CD4-positive, alpha-beta T cell treated with Interleukin-21 for 1 hour (primary cell): ENCODE results near the gene ODC1.
"Not testable (repeated sequence)": the region's sequence is repeated elsewhere in the genome, so short reads cannot be mapped to it uniquely, and the experiment has no call there.

Experiments
- DNase-seq: peaks from one replicate; pipeline ENCODE4 v3.0.0-alpha.2; 2020

Gene ODC1

DNA sequence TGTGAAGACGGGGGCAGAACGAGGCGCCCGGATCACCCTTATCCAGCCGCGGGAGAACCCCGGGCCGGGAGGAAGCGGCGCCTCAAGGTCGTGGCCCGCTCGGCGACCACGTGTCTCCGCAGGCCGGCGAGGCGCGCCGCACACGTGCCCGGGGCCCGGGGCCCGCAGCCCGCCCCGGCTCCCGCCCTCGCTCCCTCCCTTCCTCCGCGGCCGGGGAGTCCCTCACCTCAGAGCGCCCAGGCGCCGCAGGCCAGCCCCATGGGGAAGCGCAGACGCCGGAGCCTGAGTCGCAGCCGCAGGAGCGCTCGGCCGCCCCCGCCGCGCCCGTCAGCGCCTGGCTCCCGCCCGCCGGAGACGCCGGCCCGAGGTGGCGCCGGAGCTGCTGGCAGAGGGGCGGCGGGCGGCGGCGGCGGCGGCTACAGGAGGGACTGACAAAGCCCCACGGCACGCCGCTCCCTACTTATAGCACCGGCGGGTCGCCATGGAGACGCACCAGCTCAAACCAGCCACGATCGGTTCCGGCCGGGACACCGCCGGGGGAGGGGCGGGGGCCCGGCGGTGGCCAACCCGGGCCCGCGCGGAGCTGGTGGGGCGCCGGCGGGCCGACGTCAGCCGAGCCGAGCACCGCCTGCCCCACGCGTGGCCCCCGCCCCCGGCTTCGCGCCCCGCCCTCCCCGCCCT lies at the start of gene ODC1:
Gene ODC1, minus strand, starts transcription at position 433 of the 681 bp plus-strand sequence. CDS start 3,295 bp downstream, outside the sequence.
- DNase-seq, result peak; percentile 98

DNA sequence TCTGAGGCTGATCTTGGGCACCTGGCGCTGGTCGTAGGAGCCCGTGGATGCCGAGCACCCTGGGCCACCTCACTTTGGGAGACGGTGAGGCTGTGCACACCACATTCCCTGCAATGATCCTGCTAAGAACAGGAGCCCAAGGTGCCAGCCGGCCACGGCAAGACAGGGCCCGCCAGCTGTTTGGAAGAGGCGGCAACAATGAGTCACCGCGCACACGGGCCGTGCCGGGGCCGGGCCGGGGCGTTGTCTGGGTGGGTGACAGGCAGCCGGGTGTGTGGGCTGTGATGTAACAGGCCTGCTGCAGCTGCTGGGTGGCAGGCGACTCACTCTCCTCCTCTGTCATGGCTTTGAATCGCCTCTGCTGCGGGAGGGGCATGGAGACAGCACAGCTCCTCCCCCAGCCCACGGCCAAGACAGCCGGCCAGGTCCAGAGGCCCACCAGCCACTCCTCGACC lies 49.7 kb upstream of the ODC1 start:
- peak; percentile 55 for DNase-seq

DNA sequence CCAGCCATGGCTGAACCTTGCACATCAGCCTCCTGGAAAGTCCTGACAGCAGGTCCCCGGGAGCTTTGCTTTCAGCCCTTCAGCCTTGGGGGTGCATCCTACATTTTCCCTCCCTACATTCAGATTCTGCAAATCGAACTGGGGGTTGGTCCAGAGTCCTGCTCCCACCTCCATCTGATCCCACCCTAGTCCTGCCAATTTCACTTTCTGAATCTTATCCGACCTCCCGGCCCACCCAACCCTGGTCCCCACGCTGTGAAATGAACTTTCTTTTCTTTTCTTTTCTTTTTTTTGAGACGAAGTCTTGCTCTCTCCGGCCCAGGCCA lies 47.8 kb upstream of the ODC1 start:
- no peak for DNase-seq

DNA sequence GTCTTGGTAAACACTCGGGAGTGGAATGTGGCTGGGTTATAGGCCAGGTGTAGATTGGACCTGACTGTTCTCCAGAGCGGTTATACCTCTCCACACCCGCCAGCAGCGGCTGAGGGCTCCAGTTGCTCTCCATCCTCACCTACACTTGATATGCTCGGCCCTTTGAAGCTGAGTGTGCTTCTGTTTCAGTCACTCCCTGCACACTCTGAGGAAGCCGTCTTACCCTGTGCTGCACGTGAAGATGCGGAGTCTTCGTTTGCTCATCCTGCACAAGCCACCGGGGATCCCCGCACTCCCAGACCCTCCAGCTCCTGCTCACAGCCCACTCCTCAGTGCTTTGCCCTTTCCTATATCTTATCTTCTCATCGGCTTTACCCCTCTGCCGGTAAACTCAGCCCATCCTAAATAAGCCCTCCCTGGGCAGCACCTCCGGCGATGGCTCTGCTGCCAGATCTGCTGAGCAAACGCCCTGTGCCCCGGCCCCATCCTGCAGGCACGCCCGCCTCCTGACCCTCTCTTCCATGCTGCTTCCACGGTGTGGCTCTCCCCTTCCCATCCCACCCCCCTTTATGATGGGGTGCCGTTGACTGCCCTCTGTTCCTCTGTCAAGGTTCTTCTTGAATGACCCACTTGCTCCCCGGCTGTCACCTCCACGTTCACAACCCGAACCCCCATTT lies 47.3 kb upstream of the ODC1 start:
- DNase-seq, result no peak

DNA sequence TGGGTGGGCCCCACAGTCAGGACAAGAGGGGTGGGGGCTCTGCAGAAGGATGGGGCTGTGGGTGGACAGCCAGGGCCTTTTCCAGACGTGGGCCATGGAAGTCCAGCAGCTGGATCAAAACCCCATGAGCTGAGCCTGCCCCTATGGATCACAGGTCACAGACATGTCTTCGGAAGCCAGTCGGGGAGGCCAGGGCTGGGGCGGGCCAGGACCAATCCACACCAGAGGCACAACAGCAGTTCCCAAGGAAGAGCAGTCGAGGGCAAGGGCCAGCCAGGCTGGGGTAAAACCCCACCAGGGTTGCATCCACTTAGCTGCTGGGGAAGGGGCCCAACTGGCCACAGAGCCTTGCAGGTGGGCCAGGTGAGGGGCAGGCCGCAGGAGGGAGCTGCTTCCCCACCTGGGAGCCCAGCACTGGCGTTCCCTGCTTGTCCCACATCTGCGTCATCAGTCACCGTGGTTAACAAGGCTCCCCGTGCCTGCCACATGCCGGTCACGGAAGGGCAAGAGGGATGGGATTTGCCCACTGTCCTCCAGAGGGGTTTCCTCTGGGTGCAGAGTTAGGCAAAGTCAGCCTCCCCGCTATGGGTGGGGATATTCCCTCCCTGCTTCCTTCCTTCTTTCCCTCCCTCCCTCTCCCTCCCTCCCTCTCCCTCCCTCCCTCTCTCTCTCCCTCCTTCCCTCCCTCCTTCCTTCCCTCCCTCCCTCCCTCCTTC lies 46.4 kb upstream of the ODC1 start:
- DNase-seq, result no peak

DNA sequence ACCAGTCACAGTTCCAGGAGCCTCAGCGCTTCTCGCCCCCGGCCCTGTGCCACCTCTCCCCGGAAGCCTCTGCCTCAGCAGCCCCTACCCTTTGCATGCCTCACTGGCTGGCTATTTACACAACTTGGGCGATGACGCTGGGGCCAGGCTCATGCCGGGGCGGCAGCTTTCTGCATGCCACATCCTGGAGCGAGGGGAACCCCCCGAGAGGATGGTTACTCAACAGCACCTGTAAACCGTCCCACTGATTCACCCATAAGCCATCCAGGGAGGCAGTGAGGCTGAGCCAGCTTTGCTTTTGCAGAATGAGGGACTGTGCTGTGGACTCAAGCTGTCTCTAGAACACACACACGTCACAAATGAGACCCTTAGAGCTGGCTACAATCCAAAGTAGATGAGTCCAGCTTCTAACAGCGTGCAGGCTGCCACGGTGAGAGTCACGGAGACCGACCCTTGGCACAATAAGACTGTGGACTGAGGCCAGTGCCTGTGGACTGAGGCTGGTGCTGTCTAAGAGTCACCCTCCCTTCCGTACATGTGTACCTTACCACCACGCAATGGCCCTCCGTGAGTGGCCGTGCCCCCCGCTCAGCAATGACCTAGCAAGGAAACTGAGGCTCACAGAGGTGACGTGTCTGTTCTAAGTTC lies 45.6 kb upstream of the ODC1 start:
- peak; percentile 88 for DNase-seq

DNA sequence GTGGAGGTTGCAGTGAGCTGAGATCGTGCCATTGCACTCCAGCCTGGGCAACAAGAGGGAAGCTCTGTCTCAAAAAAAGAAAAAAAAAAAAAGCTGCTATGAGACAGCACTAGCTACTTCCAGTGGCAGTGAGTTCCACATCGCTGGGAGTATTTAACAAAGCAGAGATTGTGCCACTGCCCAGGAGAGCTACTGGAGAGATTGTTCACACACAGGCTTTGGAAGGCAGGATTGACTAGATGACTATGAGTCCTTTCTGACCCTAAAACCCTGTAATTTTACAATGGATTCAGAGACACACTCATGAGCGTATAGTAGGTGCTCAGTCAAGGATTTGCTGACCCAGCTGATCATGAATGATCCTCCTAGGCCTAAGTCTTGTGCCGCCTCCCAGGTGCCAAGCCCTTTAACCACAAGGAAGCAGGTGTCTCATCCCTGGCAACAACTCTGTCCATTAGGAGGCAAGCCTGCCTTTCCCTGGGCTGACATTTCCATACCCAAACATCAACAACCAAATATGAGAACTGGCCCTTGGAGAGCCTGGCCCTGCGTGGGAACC lies 45.0 kb upstream of the ODC1 start:
- no peak for DNase-seq

DNA sequence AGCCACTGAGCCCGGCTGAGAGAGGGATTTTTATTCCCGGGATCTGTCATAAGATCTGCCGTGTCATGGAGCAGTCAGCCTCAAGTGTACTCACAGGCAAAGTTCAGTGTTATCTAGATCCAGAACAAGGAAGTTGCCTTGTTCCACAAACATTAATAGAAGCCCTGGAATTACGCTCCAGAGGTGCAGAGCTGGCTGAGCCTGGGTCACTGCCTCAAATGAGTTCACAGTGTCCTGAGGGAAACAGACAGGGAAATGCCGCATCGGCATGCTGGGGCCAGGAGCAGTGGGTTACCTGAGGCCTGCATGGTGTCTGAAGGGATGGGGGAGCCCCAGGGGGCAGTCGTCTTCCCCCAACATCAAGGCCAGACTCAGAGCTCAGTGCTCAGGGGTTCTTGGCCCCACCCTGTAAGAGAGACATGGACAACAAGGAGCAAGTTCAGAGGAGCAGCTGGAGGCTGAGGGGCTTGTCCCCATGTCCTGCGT lies 42.7 kb upstream of the ODC1 start:
- no peak for DNase-seq

DNA sequence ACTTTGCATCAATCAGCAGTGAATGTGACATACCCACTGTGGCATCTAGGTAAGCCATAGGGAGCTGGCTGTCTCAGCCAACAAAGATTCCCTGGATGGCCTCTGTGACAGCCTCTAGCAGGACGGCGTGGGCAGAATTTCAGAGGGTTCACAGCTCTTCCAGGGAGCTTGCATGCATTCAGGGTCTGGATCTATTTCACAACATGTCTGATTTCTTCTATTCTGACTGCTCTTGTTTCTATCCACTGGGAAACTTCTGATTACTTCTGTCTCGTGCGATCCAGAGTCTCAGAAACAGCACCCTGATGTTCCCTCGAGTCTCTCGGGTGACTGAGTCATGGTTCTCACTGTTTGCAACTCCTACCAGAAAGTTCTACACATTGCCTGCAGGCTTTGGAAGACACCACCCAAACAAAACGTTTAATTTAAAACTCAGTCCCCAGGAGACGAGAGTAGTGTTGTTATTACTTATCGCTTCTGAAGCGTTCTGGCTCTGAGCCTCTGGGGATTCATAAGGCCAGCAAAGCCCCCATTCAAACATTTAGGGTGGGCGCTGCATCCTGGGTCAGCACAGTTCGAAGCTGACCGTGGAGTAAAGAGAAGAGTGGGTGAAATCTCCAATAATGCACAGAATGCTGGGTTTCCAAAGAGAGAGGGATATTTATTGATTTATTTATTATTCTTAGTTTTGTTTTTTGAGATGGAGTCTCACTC lies 41.9 kb upstream of the ODC1 start:
- no peak for DNase-seq

DNA sequence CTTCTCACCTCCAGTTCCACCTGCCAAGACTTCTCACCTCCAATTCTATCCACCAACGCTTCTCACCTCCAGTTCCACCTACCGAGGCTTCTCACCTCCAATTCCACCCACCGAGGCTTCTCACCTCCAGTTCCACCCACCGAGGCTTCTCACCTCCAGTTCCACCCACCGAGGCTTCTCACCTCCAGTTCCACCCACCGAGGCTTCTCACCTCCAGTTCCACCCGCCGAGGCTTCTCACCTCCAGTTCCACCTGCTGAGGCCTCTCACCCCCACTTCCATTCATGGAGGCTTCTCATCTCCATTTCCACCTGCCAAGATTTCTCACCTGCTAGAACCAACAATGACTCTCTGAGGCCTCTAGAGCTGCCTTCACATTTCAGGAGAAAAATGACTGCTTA lies 40.0 kb upstream of the ODC1 start:
- not testable (repeated sequence) for DNase-seq

DNA sequence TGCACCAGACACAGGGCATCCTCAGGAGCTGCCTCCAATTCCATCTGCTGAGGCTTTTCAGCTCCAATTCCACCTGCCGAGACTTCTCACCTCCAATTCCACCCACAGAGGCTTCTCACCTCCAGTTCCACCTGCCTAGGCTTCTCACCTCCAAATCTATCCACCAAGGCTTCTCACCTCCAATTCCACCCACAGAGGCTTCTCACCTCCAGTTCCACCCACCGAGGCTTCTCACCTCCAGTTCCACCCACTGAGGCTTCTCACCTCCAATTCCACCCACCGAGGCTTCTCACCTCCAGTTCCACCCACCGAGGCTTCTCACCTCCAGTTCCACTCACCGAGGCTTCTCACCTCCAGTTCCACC lies 39.6 kb upstream of the ODC1 start:
- DNase-seq, result not testable (repeated sequence)

DNA sequence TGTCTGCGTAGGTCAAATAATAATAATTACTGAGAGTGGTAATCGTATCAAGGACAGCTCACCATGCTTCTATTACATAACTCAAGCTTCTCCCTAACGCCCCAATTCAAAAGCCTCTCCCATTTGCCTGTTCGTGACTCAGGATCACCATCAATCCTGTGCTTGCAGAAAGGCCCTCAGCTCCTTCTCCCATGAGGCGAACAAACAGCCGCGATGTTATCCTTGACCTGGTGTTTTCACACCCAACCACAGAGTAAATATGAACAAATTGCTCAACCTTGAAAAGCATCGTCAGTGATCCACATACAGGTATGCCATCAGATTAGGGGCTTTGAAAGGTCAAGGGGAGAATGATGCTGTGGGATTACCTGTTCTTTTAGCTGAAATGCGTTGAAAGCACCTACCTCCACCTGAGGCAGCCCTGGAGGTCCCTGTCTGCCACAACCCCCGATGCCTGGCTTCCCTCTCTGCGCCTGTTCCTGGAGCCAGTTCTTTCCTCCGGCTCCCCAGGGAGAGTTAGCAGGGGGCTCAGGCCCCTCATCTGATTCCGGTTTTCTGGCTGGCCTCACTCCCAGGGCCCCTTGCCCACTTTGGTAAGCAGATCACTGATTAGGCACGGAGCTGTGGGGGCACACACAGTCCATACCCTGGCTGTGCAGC lies 39.1 kb upstream of the ODC1 start:
- no peak for DNase-seq

DNA sequence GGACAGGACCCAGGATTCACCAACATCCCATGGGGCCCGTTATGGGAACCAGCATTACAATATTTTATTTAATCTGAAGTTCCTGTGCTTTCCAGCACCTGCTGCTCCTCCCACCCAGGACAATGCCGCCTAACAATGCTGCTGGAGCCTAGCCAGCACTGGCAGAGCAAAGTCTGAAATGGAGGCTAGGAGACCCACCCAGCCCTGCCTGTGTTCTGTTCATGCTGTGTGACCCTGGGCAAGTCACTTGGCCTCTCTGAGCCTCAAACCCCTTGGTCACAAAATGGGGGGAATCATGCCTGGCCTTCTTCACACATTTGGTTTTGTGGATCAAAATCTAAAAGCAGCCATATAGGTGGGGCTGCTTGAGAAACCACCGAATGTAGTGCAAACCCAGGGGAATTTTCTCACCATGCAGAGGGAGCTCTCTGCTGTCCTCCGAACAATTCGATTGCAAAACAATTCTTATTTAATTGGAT lies 38.5 kb upstream of the ODC1 start:
- DNase-seq, result no peak

DNA sequence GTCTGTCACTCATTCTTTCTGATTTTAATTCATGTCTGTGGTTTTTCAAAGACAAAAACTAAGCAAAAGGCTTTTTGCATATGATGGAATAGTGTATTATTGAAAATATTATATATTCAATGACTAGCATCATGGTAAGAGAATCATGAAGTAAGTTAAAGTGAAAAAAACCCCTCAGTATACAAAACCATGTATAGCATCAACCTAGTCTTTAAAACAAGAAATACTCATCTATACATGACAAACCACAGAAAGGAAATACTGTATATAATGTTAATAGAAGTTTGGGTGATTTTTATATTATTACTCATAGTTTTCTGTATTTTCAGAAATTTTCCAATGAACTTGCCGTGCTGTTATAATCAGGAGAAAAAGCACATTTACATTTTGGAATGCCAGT lies 38.0 kb upstream of the ODC1 start:
- no peak for DNase-seq

DNA sequence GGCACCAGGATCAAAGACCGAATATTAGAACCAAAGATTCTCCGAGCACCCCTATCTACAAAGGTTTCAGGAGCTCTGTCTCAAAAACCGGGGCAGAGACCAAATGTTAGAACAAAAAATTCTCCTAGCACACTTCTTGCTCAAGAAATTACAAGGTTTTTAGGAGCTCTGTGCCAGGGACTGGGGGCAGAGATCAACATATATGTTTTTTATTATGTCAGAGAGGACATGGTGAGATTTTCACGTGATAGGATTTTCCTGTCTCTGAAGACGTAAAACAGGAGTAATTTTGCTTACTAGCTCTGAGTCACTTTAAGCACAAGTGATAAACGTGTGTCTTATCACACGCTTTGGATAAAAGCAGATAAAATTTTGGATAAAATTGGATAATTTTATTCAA lies 34.8 kb upstream of the ODC1 start:
- DNase-seq, result no peak

DNA sequence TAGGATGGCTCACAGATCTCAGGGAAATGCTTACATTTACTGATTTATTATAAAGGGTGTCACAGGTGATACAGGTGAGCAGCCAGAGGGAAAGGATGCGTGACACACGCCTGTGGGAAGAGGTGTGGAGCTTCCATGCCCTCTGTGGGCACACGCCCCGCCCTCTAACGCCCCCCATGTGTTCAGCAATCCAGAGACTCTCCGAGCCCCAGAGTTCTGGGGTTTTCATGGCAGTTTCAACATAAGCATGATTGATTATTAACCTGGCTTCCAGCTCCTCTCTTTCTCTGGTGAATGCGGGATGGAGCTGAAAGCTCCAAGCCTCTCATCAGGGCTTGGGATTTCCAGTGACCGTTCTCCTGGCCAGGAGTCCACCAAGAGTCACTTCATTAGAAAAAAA lies 34.3 kb upstream of the ODC1 start:
- no peak for DNase-seq

DNA sequence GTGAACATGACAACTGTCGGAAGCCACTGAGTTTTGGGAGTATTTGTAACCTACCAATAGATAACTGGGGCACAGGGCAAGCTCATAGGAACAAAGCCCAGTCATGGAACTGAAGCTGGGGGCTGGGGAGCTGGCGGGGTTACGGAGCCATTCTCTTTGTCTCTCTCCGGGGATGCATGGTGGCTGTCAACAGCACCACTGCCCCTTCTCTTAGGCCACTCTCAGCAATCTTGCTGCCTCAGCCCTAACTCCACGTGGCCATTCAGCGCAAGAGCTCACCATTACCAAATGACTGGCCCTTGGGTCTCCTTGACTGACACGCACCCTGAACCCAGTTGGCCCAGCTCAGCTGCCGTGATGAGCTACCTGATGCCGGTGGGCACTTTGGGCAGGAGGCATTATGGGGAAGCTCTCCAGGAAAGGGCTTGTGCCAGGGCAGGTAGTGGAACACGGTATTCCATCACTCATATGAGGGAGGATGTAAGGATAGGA lies 33.6 kb upstream of the ODC1 start:
- DNase-seq, result no peak

DNA sequence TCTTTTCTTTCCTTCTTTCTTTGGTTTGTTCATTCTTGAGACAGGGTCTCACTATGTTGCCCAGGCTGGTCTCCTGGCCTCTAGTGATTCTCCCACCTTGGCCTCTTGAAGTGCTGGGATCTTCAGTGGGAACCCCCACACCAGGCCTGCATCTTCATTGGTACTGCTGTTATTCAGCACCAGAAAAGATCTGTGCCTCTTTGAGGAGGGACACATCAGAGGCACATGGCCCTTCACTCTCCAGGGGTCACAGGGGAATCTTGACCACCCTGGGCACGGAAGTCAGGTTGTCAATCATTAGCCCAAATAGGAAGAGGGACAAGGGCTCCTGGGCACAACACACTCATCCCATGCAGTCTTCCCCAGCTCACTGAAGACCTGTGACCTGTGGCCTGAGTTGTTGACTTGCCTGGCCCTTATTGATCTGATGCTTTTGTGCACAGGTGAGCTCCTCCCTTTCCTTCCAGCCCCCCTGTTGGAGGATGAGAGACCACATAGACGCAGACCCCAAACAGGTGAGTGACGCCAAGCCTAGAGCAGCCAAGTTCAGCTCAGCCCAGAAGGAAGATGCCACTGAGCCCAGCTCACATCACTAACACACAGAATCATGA lies 33.0 kb upstream of the ODC1 start:
- DNase-seq, result no peak

DNA sequence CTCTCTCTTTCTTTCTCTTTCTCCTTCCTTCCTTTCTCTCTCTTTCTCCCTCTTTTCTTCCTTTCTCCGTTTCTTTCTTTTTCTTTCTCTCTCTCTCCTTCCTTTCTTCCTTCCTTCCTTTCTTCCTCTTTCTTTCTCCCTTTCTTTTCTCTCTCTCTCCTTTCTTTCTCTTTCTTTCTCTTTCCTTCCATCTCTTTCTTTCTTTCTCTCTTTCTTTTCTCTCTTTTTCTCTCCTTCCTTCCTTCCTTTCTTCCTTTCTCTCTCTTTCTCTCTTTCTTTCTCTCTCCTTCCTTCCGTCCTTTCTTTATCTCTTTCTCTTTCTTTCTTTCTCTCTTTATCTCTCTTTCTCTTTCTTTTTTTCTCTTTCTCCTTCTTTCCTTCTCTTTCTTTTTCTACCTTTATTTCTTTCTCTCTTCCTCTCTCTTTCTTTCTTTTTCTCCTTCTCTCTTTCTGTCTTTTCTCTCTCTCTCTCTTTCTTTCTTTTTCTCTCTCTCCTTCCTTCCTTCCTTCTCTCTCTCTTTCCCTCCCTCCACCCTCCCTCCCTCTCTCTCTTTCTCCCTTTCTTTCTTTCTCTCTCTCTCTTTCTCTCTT lies 32.3 kb upstream of the ODC1 start:
- no peak for DNase-seq

DNA sequence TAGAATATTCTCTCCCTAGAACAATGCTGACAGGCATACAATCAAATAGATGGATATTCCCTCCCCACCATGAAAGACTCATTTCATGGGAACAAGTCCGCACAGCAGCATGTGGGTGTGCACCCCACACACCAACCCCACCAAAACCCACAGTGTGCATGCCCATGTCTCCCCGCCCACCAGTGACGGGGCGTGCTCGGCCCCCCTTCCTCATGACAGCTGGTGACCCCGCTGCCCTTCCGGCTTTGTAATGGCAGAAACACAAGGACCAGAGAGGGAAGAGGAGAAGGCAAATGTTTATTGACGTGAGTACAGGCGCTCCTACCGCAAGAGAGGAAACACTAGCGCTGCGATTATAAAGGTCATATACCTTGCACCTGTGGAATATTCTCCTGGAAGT lies 30.8 kb upstream of the ODC1 start:
- DNase-seq, result no peak

DNA sequence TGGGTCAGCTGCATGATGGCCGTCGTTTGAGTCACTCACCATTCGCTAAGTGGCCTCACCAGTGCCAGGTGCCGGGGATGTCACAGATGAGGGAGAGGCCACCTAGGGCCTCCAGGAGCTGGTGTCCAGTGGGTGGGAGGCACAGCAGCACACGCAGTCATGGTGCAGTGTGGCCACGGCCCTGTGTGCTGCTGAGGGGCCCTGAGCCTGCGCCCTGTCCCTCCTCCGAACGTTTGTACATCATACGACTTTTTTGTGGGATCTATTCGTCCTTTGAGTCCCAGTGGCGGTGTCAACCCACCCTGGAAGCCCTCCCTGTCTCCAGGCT lies 30.1 kb upstream of the ODC1 start:
- no peak for DNase-seq
